ENCODE results near the gene DDX24.

The DDX24 gene

DNA sequence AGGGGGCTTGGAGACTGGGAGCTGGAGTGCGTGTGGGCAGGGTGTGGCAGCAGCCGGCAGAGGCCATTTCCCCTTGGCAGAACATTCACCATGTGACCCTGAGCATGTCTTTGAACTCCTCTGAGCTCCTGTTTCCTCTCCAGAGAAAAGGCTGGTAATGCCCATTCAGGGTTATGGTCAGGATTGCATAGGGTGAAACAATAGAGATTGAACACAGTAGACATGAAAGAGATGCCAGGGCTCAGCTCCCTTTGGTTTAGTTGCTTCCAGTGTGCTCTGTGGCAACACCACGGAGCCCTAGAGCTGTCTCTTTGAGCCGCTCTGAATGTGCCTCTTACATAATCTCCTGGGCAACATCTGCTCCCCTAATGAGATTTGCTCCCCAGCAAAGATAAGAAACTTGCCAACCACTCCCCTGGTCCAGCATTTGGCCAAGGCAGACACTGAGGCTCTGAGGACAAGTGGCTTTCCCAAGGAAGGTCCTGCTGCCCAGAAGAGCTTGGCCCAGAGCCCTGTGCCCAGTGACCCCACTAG lies 34.1 kb upstream of the DDX24 start:
- peak; percentile 86 for DNase-seq (ENCODE audit: low spot score)

DNA sequence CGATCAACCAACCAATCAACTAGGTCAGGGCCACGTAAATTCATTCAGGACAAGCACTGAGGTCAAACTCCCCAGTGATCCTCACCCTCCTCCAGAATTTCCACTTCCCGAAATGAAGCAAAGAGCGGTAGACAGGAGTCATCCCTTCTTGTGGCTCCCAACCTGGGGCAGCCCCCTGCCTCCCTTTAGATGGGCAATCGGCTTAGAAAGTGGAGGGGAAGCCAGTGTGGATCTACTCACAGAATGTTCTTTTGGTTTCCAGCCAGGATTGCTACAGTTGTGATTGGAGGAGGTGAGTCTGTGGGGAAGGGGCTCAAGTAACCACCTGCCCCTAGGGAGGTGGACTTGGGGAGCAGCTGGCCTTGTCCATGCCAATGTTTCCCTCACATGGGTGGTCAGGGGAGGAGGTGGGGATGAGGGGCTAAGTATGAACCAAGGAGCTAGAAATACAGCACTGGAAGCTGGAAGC lies 33.6 kb upstream of the DDX24 start:
- no peak for DNase-seq (ENCODE audit: low spot score)

DNA sequence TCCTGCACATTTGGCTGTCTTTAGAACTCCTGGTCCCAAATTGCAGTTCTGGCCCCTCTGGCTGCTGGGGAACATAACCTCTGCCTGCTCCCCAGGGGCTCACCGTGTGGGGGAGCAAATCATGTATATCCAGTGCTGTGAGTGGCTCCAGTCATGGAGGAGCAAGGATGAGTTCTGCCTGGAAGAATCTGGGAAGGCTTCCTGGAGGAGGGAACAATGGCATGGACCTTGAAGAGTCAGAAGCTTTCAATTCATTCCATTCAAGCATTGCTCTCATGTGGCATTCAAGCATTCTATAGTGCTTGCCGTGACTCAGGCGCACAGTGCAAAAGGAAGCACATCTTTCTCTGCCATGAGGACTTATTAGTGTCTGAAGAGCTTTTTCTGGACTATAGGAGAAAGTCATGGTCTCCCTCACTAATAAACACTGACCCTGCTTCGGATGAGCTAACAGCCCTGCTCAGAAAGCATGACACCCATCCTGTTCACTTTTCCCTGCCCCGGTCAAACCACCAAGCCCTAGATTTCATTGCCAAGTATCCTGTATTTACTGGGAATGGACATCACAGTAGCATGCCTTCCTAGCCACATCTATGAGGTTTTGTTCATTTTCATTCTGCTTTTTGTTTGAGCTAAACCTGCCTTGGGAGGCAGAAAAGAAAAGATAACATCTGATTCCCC lies 33.0 kb upstream of the DDX24 start:
- DNase-seq (ENCODE audit: low spot score): peak; percentile 32

DNA sequence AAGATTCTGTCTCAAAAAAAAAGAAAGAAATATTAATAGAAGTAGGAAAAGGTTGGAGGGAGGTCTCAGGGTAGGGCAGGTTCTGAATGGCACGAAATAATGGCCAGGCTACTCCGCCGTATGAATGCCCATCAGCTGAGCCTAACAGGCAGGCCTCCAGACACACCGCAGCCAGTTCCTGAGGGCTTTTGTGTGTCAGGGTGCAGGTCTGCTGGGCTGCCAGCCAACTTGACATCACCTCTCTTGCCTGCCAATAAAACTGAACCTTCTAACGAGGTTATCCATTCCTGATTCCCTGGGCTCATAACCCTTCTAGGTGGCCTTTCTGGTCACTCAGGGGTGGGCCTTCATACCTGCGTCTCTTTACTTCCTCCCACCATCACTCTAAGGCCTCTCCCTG lies 32.5 kb upstream of the DDX24 start:
- DNase-seq (ENCODE audit: low spot score): no peak

DNA sequence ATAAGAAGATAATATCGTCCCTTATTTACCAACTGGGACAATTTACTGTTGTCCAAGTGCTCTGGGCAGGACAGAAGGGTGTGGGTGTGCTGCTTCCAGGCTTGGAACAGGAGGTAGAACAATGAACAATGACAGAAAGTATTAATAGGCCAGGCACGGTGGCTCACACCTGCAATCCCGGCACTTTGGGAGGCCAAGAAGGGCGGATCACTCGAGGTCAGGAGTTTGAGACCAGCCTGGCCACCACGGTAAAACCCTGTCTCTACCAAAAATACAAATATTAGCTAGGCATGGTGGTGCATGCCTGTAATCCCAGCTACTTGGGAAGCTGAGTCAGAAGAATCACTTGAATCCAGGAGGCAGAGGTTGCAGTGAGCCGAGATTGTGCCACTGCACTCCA lies 32.1 kb upstream of the DDX24 start:
- peak; percentile 18 for DNase-seq (ENCODE audit: low spot score)

DNA sequence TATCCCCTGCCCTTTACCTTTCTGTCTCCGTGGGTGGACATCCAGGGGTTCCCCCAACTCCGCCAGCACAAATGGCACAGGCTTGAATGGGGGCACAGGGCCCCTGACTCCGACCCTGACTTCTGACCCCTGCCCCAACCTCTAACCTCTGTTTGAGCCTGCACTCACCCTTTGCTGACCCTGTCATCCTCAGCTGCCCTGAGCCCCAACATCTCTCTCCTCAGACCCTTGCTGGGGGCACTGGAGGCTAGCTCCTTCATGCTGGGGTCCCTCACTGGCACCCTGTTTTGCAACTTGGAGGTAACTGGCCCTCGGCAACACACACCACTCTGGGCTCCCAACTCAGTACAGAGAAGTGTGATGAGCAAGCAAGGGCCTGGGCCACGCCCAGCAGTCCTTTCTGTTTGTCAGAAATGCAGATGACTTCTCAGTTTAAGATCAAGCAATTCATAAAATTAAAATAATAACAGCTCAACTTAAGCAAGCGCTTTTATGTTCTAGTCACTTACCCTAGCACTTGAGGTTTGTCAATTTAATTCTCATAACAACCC lies 31.6 kb upstream of the DDX24 start:
- DNase-seq (ENCODE audit: low spot score): no peak

DNA sequence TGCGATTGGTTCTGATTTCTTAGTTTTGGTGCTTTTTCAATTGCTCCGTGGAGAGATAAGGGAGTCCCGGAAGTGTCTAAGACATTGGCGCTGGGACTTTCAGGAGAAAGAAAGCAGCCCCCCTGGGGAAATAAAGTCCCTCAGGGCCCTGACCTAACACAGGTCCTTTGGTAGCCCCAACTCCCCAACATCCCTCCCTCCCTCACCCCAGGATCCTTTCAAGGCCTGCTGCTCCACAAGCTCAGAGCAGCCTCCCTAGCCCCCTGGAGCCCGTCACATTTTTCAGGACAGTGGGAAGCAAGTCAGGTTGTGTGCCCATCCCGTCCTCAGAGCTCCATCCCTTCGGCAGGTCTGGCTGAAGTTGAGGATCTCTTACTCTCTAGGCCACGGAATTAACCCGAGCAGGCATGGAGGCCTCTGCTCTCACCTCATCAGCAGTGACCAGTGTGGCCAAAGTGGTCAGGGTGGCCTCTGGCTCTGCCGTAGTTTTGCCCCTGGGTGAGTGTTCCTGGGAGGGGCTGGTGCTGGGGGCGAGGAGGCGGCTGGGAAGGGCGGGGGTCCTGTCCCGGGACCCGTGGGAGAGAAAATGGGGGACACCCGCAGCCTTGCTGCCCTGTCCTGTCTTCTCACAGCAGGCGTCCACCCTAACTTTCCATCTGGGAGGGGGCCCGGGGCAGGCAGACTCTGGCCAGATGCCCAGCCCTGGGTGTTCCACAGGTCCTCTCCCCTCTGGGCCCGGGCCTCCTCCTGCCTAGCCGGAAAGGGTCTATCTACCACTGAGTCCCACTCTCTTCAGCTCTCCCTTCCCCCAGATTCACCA lies 30.5 kb upstream of the DDX24 start:
- DNase-seq (ENCODE audit: low spot score): no peak

DNA sequence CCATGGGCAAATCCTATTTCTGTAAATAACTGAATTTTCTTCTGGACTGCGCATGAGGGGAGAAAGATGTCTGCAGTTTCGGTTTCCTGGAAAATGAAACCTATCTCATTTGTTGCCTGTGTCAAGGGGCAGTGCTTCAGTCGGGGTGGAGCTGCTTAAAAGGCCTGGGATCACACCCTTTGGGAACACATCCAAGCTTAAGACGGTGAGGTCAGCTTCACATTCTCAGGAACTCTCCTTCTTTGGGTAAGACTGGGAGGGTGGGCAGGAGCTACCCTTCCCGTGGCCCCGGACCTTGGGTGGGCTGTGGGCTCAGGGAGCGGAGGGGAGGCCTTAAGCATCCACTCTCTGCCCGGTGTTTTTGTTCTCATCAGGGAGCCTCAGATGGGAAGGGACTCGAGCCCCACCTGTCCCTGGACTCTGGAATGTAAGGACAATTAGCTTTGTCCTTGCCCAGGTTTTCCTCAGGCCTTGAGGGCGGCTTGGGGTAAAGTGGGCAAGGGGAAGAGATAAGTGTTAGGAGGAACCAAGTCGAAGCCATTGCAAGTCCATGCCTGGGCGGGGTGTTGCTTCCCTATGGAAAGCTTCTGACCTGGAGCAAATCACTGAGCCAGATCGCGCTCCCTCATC lies 29.7 kb upstream of the DDX24 start, which contains the start of gene IFI27:
Gene IFI27, plus strand, starts transcription at position 185 of the 630 bp plus-strand sequence.
- no peak for DNase-seq (ENCODE audit: low spot score)

DNA sequence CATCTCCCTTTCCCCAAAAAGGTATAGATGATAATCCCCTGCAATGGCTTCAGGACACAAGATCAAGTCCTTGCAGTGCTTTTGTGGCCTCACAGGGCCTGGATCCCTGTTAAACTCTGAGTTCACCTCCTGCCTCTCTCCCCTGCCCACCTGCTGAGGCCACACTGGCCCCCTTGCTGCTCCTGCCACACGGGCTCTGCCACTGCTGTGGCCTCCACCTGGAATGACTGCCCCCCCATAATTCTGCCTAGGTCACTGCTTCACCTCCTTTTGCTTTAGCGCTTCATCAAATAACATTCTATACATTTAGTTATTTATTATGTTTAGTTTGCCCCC lies 28.9 kb upstream of the DDX24 start:
- no peak for DNase-seq (ENCODE audit: low spot score)

DNA sequence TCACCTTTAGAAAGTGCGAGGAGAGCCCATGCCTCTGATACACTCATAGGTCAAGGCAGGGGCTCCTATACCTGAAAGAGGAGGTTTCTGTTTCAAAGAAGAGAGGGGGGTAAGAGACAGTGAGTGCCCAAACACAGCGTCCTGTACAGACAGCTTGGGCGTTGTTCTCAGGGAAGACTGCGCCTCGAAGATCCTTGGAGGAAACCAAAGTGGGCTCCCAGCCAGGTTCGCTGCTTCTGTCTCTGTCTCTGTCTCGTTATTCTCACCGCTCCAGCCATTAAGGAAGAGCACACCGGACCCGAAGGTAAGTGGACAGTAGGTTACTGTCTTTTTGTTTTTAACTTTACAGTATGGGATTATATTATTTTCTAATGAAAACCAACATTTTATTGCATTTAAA lies 23.7 kb upstream of the DDX24 start:
- no peak for DNase-seq (ENCODE audit: low spot score)

DNA sequence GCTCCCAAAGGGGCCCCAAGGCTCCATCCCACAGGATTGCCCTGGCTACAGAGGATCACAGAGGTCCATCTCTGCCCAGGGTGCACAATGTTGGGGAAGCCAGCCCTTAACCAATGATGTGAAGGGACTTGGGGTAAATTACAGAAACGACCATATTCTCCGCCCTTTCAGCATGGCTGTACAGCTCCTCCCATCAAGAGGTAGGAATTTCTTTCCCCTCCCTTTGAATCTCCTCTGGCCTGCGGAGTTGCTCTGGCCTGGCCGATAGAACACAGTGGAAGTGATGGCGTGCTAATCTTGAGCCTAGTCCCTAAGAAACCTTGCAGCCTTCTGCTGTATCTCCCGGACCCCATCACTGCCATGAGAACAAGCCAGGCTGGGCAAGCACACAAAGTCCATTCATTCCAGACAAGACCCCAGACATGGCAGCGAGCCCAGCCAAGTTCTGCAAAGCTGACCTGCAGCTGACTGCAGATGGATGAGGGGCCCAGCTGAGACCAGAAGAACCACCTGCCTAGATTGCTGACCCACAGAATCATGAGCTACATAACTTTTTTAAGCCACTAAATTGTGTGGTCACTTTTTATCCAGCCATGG lies 22.6 kb upstream of the DDX24 start:
- no peak for DNase-seq (ENCODE audit: low spot score)

DNA sequence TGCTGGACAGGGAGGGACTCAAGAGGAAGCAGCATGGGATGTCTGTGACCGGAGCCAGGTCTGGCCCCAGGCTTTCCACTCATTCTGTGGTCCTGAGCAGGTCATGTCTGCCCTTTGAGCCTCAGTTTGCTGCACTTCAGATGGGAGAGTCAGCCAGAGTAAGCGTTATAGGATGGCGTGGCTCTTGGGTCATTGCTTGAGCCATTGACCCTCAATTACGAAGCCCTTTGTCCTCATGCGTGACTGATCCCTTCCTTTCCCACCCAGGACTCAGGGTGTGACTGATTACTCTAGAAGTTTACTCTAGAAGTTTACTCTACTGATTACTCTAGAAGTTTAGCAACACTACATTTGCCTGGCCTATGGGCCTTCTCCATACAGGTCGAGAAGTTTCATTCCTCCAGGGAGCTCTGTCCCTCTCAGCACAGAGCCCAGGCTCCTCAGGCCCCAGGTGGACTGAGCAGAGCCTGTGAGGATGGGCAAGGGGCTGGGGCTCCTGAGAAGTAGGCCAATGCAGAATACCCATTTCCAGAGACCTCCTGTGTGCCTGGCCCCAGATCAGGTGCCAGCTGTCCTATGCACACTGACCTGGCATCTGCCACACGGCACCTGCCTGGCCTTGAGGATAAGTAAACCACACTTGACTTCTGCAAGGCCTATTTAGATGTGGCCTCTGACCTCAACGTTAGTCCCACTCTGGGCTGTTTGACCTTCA lies 21.9 kb upstream of the DDX24 start:
- no peak for DNase-seq (ENCODE audit: low spot score)

DNA sequence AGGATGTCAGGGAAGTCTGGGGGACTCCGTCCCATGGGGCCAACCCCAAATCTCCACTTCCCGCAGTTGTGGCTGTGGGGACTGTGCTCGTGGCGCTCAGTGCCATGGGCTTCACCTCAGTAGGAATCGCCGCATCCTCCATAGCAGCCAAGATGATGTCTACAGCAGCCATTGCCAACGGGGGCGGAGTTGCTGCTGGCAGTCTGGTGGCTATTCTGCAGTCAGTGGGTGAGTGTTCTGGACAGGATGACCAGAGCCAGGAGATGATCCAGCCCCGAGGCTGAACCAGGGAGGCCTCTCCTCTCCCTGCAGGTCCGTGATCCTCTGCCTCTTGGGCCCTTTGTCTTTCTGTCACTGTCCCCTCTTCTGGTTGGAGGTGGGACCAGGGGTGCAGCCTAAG lies 20.7 kb upstream of the DDX24 start:
- DNase-seq (ENCODE audit: low spot score): no peak

DNA sequence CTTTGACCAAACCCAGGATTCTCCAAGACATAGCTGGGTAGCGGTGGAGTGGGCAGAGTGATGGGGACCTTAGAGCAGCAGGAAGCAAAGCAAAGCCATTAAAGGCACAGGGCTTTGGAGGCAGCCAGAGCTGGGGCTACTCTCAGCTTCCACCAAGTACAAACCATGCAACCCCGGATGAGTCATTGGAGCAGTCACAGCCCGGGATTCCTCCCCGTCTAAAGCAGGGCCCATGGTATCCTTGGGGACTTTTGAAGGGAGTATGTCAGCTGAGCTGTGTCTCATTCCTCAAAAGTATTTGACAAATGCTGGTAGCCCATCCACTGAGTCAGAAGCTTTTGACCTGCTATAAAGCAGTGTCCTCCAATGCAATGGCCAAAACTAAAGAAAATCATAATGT lies 19.8 kb upstream of the DDX24 start:
- DNase-seq (ENCODE audit: low spot score): peak; percentile 34

DNA sequence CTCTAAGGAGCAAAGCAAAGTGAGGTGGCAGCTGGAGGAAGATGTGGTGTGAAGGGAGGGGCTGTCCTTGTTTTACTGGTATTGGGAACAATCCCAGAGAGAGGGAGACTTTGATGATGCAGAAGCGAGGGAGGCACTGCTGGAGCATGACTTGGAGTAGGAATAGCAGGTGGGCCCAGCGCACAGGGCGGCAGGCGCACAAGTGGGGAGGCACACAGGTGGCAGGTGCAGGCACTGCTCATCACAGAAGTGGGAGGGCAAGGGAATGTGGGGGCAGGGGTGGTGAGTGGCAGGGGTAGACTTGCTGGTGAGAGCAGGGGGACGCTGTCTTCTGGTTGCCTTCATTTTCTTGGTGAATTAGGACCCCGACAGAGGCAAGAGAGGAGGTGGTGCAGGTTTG lies 18.0 kb upstream of the DDX24 start:
- no peak for DNase-seq (ENCODE audit: low spot score)

DNA sequence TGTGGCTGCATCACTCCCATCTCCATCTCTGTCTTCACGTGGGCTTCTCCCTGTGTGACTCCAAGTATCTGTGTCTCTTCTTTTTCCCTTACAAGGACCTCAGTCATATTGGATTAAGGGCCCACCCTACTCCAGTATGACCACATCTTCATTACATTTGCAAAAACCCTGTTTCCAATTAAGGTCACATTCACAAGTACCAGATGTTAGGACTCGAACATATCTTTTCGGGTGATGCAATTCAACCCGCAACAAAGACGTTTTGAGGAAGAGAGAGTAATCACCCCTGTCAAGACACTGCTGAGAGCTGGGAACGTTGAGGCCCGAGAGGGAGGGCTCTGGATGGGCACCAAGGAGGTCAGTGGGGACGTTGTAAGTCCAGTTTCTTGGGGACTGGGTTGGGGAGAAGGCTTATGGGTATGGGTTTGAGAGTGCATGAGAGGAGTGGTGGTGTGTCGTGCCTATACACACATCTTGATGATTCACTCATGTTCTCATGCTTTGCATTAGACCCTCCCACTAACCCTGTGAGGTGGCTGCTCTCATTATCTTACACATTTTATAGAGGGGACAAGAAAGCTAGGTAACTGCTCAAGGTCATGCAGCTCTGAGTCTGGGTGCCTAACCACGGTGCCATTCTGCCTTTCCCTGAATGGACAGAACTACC lies 17.5 kb upstream of the DDX24 start:
- no peak for DNase-seq (ENCODE audit: low spot score)

DNA sequence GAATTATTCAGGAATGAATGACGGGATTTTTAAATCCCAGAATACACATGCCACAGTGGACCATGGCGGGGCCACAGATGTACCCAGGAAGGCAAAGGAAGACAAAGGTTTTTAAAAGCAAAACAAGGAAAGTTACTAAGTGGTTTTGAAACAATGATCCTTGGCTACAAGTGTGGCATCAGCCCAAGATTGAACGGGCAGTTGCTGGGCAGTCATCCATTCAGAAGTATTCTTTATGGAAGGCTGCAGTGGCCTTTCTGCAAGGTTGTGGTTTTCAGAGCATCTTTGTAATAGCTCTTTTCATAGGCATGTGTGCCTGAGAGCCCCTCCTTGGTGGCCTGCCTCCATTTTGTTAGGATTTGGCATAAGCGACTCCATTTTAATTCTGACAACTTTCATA lies 16.1 kb upstream of the DDX24 start:
- DNase-seq (ENCODE audit: low spot score): no peak

DNA sequence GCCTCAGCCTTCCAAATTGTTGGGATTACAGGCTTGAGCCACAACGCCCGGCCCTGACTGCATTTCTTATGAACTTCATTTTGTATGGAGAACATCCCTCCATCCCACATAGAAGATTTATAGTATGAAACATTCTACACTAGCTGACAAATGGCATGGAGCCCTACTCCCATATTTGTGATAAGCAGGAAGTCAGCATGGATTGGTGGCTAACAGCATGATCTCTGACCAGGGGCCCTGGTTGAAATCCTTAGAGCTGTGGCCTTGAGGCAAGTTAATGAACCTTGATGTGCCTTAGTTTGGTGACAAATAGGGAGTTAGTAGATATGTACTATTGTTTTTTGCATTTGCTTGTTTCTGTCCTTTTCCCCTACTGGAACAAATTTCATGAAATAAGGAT lies 12.4 kb upstream of the DDX24 start:
- no peak for DNase-seq (ENCODE audit: low spot score)

DNA sequence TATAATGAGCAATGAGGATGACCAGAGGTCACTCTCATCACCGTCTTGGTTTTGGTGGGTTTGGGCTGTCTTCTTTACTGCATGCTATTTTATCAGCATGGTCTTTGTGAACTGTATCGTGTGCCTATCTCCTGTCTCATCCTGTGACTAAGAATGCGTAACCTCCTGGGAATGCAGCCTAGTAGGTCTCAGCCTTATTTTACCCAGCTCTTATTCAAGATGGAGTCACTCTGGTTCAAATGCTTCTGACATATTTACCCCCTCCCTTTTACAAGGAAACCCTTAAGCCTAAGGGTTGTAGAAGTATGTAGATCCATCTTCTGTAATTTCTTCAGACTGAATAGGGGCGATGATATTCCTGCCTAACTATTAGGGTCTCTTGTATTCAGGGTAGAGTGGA lies 8.5 kb upstream of the DDX24 start:
- DNase-seq (ENCODE audit: low spot score): no peak

DNA sequence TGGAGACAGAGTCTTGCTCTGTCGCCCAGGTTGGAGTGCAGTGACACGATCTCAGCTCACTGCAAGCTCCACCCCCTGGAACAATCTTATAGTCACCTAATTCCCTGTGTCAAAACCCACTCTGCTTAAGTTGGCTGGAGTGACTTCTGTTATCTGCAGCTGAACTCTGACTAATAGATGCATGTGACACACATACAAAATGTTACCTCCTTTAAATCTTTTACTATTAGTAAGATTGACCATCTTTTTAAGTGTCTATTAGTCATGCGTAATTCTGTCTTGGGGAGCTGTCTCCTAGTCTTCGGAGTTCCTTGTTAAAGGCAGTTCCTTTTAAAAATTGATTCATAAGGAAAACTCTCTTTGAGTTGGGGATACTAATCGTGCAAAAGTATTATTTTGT lies 7.5 kb upstream of the DDX24 start:
- no peak for DNase-seq (ENCODE audit: low spot score)

DNA sequence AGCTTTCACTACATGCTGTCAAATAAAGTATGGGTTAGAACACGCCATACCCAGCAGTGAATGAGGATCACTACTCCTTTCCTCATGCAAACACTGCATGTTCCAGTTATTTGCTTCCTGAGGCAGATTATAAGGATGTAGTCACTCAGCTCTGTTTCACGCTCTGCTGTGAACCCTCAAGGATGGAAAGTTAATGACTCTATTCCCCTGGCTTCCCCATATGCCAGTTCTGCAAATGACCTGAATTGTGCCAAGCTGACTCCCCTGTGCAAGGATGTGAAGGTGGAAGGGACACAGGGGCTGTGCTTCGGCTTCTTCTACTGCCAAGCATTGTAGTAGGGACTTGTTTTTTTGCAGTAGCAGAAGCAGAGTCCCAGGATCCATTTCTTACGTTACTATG lies 6.9 kb upstream of the DDX24 start:
- no peak for DNase-seq (ENCODE audit: low spot score)
